A673 (cell line): Measurements from ENCODE around the gene ZCCHC3.

ENCODE experiments used
- EZH2 ChIP-seq: fragments of 200-600 bp; sonication (generic); IDR thresholded peaks from 2 replicates; pipeline ENCODE4 v1.6.1; 2017; ENCODE audit warnings: borderline replicate concordance, low read depth, mild to moderate bottlenecking, mixed read lengths, antibody characterized with exemption, low read length; ENCODE audit not compliant: poor library complexity, severe bottlenecking
- TF ChIP-seq, protein P1 (sequence below): fragments of 300-800, 200-600 bp; sonication (generic); conservative IDR thresholded peaks from 2 replicates; pipeline ENCODE4 v1.5.1; 2017; ENCODE audit warnings: low read depth, mild to moderate bottlenecking, antibody characterized with exemption, low read length, moderate library complexity, mixed read lengths

DNA sequence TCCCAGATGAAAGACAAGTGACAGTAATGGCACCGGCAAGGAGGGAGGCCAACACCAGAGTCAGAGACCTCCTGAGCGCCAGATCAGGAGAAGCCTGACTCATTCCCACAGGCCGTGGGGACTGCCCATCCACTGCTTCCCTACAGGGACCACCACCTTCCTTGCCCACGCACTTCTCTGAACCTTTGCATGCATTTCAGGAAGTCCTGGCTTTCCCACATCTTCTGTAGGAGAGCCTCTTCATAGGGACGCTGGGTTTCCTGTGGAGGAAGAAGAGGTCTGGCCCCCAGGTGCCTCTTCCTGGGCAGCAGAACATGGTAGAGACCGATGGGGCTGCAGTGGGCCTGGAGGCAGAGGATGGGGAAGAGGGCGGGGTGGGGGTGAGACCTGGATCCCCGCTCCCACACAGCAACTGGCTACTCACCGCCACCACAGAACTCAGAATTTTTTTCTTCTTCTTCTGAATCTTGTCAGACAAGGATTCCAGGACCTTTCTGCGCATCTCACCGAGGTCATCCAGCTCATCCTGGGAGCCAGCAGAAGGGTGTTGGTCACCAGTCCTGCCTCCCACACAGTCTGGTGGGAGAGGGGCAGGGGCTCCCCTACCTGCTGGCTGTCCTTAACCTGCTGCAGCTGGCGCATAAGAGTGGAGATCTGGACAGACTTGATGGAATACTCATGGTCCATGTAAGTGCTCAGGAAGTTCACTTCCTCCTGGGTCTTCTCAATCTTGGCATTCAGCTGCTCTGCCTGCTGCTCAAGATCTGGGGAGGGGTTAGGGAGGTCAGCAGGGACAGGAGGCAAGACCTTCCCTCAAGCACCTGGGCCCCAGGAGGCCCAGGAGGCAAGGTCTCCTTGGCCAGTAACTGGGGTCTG is 20.5 kb upstream of the ZCCHC3 start:
- TF ChIP-seq, protein P1, sequence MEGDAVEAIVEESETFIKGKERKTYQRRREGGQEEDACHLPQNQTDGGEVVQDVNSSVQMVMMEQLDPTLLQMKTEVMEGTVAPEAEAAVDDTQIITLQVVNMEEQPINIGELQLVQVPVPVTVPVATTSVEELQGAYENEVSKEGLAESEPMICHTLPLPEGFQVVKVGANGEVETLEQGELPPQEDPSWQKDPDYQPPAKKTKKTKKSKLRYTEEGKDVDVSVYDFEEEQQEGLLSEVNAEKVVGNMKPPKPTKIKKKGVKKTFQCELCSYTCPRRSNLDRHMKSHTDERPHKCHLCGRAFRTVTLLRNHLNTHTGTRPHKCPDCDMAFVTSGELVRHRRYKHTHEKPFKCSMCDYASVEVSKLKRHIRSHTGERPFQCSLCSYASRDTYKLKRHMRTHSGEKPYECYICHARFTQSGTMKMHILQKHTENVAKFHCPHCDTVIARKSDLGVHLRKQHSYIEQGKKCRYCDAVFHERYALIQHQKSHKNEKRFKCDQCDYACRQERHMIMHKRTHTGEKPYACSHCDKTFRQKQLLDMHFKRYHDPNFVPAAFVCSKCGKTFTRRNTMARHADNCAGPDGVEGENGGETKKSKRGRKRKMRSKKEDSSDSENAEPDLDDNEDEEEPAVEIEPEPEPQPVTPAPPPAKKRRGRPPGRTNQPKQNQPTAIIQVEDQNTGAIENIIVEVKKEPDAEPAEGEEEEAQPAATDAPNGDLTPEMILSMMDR: no peak
- TF ChIP-seq EZH2: no peak
